ENCODE data around the gene TMEM236. TPM values are rescaled to one million over a fixed set of nuclear protein-coding genes. Genes with fewer than 3 reads are reported as not detected.
A peak's percentile ranks its signal among the peaks of the same experiment; 100 is the strongest.

The TMEM236 gene
- total RNA-seq, 2 experiments from 2014 or later, result 0.05 to 0.06 TPM

DNA sequence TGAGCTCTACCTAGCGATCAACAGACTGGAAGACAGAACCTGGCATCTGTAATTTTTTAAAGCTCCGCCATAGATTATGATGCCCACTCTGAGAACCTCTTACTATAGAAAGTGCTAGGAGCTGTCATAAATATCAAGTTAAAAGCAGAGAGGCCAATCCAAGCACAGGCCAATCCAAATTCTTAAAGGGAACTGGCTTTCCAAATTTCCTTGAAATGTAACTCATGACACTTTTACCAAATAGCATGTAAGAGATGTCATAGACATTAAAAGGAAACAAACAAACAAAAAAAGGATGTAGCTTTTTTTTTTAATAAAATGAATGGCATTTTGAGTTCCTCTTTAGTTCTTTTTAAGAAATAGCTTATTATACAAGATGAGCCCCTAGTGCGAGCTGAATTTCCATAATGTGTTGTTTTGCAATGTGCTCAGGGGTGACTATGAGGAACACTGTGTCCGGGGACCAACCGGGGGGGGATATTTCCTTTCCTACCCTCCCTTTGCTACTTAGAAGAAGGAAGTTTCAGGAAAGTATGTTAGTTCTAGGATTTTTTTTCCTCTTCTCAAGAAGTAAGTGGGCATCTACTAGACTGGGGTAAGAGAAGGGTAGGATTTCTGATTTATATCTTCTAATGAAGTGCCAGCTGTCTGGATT is 33.4 kb downstream of the TMEM236 start:
- Mint-ChIP-seq H3K4me3 (no peak overlapping the region), H3K4me1 (ENCODE audit: low read depth) (no peaks in the 10 kb centered on the region), H3K36me3 (ENCODE audit: low read depth) (no peaks in the 10 kb centered on the region), H3K27me3 (peaks cover 4% of the 10 kb centered on the region), H3K27ac (no peak overlapping the region), H3K9me3 (no peaks in the 10 kb centered on the region)
- ChIA-PET CTCF (no interaction called here), POLR2A (no interaction called here)
- no peaks in the 10 kb centered on the region for H3K9me3 ChIP-seq (ENCODE audit: control insufficient read depth in 1 of 2, insufficient read depth in 1 of 2, low read length in 2 of 2)
- H3K4me1 ChIP-seq (ENCODE audit: insufficient read depth, low read length), result no peaks in the 10 kb centered on the region
- H3K27me3 ChIP-seq (ENCODE audit: control insufficient read depth in 1 of 2, insufficient read depth in 2 of 2, low read length in 2 of 2), result no peaks in the 10 kb centered on the region
- H3K27ac ChIP-seq (ENCODE audit: low read depth in 1 of 2, low read length in 2 of 2), result no peak overlapping the region
- H3K4me3 ChIP-seq (ENCODE audit: low read length), result no peak overlapping the region
- no peak for ATAC-seq (ENCODE audit: poor library complexity)
- peak in 2 of 14 experiments; percentile 36 to 46 for DNase-seq
- H3K36me3 ChIP-seq (ENCODE audit: insufficient read depth, low read length), result no peaks in the 10 kb centered on the region
- TF ChIP-seq, protein P1, sequence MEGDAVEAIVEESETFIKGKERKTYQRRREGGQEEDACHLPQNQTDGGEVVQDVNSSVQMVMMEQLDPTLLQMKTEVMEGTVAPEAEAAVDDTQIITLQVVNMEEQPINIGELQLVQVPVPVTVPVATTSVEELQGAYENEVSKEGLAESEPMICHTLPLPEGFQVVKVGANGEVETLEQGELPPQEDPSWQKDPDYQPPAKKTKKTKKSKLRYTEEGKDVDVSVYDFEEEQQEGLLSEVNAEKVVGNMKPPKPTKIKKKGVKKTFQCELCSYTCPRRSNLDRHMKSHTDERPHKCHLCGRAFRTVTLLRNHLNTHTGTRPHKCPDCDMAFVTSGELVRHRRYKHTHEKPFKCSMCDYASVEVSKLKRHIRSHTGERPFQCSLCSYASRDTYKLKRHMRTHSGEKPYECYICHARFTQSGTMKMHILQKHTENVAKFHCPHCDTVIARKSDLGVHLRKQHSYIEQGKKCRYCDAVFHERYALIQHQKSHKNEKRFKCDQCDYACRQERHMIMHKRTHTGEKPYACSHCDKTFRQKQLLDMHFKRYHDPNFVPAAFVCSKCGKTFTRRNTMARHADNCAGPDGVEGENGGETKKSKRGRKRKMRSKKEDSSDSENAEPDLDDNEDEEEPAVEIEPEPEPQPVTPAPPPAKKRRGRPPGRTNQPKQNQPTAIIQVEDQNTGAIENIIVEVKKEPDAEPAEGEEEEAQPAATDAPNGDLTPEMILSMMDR (IDR thresholded peaks at IDR 0.05), result no peak
- intact Hi-C loops (cut with DNase I, micrococcal nuclease), result no loop called here

DNA sequence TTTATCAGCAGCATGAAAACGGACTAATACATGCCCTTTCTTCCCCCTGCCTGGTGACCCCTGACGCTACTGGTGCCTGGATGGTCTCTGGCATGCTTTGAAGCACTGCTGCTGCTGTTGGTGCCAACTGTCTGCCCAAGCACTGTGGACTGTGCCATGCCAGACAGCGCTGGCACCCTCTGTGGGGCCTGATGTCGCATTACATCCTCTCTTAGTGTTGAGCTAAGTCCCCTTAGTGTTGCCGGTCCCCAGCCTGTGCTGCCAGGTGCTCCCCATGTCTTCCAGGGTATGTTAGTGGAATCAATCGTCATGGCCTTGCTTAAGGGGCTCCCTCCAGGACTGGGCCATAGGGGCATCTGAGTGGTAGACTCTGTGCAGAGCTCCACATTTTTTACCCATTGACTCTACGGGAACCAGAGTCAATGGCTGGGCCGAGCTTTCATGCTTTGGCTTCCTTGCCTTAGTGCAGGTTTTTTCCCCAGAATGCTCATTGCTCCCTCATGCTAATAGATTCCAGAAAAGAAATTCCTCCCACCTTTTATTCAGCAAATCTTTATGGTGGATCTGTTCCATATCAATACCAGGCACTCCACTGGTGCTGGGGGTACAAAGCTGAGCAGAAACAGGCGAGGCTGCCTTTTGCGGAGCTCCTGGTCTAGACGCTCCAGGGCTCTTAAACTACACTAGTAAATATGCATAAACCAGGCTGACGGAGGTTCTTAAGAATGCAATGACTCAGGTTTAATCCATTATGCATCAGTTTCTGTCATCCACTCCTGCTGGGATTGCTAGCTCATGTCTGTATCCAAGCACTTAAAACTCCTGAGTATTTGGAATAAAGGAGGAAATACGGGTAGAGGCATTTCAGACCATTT is 35.3 kb downstream of the TMEM236 start:
- DNase-seq (no peak), ATAC-seq (ENCODE audit: poor library complexity) (no peak)
- no peaks in the 10 kb centered on the region for H3K4me1 Mint-ChIP-seq (ENCODE audit: low read depth)
- no peak overlapping the region for H3K27ac Mint-ChIP-seq
- peaks cover 4% of the 10 kb centered on the region for H3K27me3 Mint-ChIP-seq
- intact Hi-C loops (cut with DNase I, micrococcal nuclease), result no loop called here
- H3K4me3 ChIP-seq (ENCODE audit: low read length), result no peak overlapping the region
- ChIA-PET POLR2A (no interaction called here), CTCF (no interaction called here)
- H3K36me3 Mint-ChIP-seq (ENCODE audit: low read depth), result no peaks in the 10 kb centered on the region
- no peaks in the 10 kb centered on the region for H3K36me3 ChIP-seq (ENCODE audit: insufficient read depth, low read length)
- no peaks in the 10 kb centered on the region for H3K9me3 Mint-ChIP-seq
- no peaks in the 10 kb centered on the region for H3K27me3 ChIP-seq (ENCODE audit: control insufficient read depth in 1 of 2, insufficient read depth in 2 of 2, low read length in 2 of 2)
- no peaks in the 10 kb centered on the region for H3K9me3 ChIP-seq (ENCODE audit: control insufficient read depth in 1 of 2, insufficient read depth in 1 of 2, low read length in 2 of 2)
- no peak overlapping the region for H3K4me3 Mint-ChIP-seq
- TF ChIP-seq, protein P1 (IDR thresholded peaks at IDR 0.05), result no peak
- no peak overlapping the region for H3K27ac ChIP-seq (ENCODE audit: low read depth in 1 of 2, low read length in 2 of 2)
- no peaks in the 10 kb centered on the region for H3K4me1 ChIP-seq (ENCODE audit: insufficient read depth, low read length)

DNA sequence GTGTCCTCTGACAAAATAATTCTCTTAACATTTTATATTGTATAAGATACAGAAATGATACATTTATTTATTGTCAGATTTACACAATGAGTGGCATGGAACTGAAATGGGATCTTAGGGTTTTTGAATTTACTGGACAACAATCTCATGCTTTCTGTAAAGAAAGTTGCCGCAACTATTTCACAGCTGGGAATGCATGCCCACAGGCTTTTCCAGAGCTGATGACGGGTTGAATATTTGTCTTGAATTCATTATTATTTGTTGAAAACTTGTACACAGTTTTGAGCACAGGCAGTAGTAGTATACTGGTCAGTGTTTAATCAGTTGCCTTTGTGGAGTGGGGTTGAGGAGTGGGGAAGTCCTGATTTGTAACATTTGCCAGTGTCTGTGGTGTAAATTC is 36.6 kb downstream of the TMEM236 start:
- no peak overlapping the region for H3K27ac Mint-ChIP-seq
- no peaks in the 10 kb centered on the region for H3K36me3 Mint-ChIP-seq (ENCODE audit: low read depth)
- Histone ChIP-seq H3K4me3 (ENCODE audit: low read length) (no peak overlapping the region), H3K9me3 (ENCODE audit: control insufficient read depth in 1 of 2, insufficient read depth in 1 of 2, low read length in 2 of 2) (no peaks in the 10 kb centered on the region), H3K27me3 (ENCODE audit: control insufficient read depth in 1 of 2, insufficient read depth in 2 of 2, low read length in 2 of 2) (no peaks in the 10 kb centered on the region), H3K36me3 (ENCODE audit: insufficient read depth, low read length) (no peaks in the 10 kb centered on the region), H3K4me1 (ENCODE audit: insufficient read depth, low read length) (no peaks in the 10 kb centered on the region), H3K27ac (ENCODE audit: low read depth in 1 of 2, low read length in 2 of 2) (no peak overlapping the region)
- no peak overlapping the region for H3K4me3 Mint-ChIP-seq
- ChIA-PET CTCF (no interaction called here), POLR2A (no interaction called here)
- intact Hi-C loops (cut with DNase I, micrococcal nuclease), result no loop called here
- no peaks in the 10 kb centered on the region for H3K4me1 Mint-ChIP-seq (ENCODE audit: low read depth)
- no peaks in the 10 kb centered on the region for H3K9me3 Mint-ChIP-seq
- TF ChIP-seq, protein P1 (IDR thresholded peaks at IDR 0.05), result no peak
- H3K27me3 Mint-ChIP-seq, result peaks cover 4% of the 10 kb centered on the region
- DNase-seq (no peak), ATAC-seq (ENCODE audit: poor library complexity) (no peak)

Measured in CD4-positive, alpha-beta T cell (primary cell).